ENCODE measurements around the gene SEC16A.
"Not testable (repeated sequence)": the region's sequence is repeated elsewhere in the genome, so short reads cannot be mapped to it uniquely, and the experiment has no call there.

The SEC16A gene

DNA sequence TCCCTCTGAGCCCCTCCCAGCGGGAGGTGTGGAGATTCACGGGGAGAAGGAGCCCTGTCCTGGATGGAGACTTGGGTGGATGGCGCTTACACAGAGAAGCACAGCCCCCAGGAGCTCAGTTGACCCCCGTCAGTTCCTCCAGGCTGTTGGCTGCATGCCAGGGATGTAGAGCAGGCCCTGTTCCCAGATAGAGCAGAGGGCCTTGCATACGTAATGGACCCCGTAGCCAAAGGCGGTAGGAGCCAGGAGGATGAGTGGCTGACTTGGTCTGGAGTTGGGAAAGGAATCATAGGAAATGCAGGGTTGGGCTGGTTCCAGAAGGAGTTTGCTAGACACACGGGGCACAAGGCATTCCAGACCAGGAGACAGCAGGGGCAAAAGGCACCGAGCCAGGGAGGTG lies 69.9 kb downstream of the SEC16A start:
- DNase-seq, result no peak

DNA sequence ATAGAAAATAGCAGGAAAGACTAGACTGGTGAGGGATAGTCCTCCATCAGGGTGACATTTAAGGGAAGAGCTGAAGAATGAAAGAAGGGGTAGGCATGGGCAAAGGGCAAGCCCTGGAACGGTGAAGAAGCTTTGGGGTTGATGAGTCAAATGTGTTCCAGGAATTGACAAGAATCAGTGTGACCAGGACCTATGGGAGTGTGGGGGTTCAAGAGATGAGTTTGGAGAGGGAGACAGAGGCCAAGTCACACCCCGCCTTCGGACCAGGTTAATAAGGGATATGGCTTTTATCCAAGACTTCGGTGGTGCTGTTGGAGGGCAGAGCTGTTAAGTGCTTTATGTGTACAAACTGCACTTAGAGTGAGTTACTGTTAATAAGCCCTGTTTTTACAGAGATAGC lies 71.5 kb downstream of the SEC16A start:
- no peak for DNase-seq

DNA sequence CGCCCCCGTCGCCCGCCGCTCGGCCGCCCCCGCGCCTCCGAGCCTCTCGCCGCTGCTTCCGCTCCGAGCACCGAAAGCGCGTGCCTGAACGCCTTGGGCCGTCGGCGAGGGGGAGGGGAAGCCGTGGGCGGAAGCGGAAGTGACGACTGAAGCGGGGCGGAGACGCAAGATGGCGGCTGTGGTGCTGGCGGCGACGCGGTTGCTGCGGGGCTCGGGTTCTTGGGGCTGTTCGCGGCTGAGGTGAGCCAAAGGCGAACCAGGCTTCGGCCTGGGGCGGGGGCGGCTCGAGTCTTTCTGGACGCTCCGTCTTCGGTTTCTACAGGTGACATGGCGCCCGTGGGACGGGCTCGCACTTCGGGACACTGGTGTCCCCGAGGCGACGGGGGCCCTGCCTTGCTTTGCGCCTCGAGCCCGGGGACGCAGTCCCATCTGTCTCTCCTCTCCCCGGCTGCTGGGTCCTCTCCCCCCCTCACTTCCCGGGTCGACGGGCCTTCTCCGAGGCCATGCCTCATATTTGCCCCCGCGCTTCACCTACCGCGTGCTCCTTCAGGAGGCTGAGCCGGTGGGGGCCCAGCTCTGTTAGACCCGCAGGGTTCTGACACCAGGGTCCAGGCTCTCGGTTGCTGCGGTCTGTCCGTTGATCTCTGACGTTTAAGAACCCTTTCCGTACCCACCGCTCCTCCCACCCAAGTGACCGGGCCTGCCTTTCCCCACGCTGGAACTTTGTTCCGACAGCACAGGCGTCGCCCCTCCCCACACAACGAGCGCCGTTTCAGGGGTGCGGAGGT lies 72.1 kb downstream of the SEC16A start, which contains the start of the genes ENTR1 and PMPCA:
Gene ENTR1 (minus strand): TSS at position 115 of the 788 bp plus-strand sequence. CDS start 217 bp downstream, outside the sequence.
Gene PMPCA (plus strand): TSS at position 159 of the 788 bp plus-strand sequence. CDS start 11 bp downstream, at position 170.
- DNase-seq, result peak; percentile 68

DNA sequence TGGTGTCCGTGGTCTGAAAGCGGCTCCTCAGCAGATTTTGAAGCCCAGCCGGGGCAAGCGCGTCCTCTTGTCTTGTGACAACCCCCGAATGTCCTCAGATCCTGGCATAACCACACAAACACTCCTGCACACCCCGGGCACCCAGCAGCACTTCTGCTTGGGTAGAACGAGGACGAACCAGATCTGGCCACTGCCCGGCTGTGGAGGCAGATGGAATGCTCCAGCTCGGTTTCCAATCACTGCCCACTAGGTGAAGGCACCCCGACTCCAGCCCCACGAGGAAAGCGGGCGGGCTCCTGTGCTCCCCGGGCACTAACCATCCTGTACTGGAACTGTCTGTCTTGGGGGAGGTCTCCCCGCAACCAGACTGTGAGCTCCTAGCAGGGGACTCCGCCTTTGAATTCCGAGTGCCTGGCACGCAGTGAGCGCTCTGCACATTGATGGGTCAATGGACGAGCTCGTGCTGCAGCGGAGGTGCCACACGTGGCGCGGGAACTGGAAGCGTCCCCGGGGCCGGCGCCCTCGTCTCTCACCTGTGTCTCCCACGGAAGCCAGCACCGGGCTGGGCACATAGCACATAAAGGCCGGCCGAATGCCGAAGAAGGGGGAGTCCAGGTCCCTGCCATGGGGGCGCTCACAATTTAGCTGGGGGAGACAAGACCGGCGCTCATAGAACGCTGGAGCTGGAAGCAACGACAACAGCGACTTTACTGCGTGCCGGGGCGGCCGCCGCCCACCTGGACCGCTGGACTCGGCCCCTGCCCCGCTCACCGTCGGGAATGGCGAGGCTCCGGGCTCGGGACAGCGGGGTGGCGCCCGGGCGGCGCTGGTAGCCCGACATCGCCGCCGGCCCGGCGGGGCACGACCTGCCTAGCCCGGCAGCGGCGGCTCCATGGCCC lies 73.0 kb downstream of the SEC16A start:
- DNase-seq, result peak; percentile 6 to 13

DNA sequence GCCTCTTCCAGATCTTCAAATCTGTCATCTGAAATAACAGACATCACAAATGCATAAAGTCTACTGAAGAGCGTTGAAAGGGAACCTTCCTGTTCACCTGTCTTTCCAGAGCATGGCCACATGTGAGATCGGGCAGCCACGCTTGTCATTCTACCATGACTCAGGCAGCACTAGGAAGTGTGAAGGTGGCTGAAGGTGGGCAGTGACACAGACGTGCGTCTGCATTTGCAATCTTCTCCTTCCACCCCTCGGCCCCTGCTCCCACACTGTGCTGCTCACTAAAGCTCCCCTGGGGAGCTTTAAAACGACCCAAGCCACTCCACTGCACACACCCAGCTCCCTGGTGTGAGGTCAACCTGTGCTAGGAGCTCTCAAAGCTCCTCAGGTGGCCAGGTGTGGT lies 74.9 kb downstream of the SEC16A start:
- DNase-seq, result no peak

DNA sequence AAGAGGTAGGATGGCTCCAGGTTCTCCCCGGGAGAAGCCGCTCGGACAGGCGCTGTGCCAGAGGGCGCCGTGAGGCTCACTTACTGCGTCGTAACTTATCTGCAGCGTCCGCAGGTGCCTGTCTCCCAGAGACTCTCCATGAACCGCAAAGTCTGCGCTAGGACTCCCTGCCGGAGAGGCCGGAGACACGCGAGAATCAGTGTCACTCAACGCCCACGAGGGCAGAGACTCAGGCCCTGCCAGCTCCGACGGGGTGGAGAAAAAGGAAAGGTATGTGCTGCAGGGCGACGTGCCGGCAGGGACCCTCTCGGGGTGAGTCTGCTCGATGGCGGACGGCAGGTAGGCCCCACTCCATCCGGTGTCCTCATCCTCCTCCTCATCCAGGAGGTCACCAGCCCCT lies 75.8 kb downstream of the SEC16A start:
- not testable (repeated sequence) for DNase-seq

DNA sequence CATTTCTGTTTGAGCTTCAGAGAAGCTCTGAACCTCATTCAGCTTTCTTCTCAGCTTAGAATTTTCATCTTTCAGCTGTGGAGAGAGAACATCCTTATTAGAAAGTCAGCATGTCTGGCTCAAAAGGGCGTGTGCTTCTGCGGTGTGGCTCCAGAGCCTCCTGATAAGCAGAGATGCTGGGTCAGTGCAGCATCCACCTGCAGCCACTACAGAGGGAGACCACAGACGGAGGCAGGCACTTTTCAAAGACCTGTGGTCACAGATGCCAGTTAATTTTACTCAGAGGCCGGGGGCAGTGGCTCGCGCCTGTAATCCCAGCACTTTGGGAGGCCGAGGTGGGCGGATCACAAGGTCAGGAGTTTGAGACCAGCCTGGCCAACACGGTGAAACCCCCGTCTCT lies 76.9 kb downstream of the SEC16A start:
- not testable (repeated sequence) for DNase-seq

DNA sequence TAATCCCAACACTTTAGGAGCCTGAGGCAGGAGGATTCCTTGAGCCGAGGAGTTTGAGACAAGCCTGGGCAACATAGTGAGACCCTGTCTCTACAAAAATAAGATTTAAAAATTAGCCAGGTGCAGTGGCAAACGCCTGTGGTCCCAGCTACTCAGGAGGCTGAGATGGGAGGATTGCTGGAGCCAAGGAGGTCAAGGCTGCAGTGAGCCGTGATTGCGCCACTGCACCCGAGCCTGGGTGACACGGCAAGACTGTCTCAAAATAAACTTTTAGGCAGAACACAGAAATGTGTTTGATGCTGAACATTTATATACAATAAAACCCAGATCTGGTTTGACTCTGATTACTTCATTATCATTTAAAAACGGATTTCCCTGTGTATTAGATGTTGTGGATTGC lies 77.4 kb downstream of the SEC16A start:
- DNase-seq, result no peak

DNA sequence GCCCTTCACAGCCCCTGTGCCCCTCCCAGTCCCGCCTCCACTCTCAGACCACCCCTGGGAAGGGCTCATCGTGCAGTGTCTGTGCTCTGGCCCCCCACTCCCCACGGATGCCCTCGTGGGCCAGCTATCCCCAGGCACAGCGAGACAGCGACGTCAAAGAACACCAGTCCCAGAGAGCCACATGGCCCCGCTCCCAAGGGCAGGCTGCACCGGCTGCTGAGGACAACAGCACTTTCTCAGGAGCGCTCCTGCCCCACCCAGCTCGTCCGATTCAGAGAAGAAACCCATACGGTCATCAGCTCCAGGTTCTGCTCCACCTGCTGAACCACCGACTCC lies 78.1 kb downstream of the SEC16A start:
- no peak for DNase-seq

DNA sequence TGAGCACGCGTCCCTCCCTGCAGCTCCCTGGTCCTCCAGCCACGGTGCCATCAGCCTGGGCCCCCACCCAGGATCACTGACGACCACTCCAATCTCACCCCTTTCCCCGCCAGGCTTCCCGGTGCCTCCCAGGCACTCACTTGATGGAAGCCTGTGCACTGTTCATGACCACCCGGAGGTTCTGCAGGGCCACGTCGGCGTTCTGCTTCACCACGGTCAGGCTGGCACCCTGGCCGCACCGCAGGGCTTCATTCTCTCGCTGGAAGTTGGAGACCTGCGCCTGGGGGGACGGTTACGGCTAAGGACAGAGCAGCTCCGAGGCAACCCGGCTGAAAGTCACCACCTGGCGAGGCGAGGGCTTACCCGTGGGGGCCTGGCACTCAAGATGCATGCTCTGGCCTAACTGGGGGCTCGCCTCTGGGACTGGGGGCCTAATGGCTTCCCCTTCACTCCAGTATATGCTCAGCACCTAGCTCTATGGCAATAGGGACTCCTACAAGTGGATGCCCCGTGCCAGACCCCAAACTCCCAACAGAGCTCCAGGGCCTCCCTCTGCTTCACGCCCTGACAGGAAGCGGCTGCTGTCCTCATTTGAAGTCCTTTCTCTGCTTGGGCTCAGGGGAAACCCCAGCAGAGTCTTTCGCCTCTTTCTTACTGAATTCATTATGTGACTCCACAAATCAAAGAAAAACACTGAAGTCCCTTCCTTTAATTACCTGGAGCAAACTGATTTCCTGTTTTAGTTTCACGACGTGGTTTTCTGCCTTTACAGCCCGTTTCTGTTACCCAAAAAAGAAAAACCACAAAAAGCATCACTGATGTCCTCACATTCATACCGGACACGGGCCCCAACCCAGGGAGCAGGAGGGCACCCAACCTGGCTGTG lies 78.7 kb downstream of the SEC16A start:
- DNase-seq, result no peak

DNA sequence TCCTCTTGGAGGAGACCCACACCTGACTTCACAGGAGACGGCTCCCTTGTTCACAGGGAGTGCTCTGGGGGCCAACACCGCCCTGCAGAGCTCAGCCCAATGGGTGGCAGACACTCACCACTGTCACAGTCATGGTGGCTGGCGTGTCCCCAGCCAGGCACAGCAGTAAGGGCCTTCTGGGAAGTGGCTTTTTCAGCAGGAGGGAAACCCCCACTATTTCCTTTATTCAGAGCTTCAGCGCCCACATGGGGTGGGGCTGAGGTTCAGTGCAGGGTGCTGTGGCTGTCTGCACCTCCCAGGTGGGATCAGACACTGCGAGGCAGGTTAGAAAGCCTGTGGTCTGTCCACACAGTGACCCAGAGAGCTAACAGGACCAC lies 79.3 kb downstream of the SEC16A start:
- no peak for DNase-seq

DNA sequence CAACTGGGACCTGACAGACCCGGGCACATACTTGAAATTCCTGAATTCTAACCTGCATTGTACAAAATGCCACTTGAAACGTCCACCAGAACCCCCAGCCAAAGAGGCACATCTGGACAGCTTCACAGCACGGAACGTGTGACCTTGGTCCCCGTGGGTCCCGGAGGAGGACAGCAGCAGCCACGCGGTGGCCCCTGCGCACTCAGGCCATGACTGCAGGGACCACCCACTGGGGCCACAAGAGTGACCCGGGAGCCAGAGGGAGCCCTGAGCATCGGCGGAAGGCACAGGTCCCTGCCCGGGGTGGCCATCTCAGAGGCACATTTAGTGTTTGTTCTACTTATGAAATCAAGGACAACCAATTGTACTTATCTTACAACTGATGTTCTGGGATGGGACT lies 80.8 kb downstream of the SEC16A start:
- DNase-seq, result no peak

DNA sequence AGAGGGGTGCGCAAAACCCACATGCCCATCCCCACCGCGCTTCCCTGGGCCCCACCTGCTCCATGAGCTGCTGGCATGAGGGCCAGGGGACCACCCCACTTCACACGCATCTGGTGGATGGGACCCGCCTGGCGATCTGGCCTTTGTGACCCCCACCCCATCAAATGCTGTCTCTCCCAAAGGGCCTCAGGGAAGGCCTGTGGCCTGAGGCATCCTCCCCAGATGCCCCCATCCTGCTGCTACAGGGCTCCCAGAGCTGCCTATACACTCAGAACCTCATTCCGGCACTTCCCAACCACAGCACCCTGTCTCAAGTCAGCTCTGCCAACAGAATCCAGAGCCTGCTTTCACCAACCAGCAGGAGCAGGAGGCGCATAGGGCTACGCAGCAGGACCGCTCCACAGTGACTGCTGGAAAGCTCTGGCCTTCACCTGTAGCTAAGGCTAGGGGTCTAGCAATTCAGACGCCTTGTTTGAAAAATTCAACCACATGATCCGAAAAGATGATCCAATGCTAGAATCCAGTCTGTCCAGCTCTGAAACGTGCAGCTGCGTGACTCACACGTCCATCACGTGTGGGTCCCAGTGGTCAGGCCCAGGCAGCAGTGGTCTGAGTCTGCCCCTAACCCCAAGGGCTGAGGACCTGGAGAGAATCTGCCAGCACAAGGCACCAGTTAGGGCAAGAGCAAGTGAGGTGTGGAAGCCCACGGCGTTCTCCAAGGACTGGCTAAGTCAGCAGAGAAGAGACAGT lies 81.5 kb downstream of the SEC16A start:
- DNase-seq, result no peak

DNA sequence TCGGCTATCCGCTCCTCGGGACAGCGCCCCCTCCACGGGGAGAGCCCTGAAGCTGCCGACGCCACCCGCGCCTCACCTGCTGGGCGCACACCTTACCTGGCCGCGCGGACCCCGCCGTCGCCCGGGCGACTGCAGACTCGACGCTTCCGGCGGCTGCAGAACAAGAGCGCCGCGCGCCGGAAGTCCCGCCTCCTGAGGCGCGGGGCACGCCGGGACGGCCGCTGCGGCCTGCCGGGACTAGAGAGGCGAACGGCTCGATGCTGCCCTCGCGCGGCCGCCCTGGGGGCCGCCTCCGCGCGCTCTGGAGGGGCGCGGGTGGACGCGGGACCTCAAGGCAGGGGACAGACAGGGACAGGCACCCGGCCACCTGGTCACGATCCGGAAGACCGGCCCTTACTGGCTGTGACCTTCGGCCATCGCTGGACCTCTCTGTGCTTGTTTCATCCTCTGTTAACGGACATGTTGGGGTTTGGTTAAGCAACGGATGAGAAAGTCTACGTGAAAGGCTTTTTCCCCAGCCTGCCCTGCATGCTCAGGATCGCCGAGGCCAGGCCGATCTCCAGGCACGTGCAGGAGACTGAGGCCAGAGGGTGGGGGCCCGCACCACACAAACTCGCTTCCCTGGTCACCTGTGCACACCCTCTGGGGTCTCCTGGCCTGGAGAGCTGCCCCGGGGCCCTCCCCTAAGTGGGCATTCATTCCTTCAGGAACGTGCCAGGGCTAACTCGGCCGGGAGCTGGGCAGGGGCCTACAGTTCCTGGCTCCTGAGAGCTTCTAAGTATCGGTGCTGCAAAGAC lies 82.6 kb downstream of the SEC16A start, which contains the start of gene SNAPC4:
Gene SNAPC4 (minus strand): TSS at position 133 of the 797 bp plus-strand sequence. CDS start 1,742 bp downstream, outside the sequence.
- peak; percentile 76 to 86 for DNase-seq

DNA sequence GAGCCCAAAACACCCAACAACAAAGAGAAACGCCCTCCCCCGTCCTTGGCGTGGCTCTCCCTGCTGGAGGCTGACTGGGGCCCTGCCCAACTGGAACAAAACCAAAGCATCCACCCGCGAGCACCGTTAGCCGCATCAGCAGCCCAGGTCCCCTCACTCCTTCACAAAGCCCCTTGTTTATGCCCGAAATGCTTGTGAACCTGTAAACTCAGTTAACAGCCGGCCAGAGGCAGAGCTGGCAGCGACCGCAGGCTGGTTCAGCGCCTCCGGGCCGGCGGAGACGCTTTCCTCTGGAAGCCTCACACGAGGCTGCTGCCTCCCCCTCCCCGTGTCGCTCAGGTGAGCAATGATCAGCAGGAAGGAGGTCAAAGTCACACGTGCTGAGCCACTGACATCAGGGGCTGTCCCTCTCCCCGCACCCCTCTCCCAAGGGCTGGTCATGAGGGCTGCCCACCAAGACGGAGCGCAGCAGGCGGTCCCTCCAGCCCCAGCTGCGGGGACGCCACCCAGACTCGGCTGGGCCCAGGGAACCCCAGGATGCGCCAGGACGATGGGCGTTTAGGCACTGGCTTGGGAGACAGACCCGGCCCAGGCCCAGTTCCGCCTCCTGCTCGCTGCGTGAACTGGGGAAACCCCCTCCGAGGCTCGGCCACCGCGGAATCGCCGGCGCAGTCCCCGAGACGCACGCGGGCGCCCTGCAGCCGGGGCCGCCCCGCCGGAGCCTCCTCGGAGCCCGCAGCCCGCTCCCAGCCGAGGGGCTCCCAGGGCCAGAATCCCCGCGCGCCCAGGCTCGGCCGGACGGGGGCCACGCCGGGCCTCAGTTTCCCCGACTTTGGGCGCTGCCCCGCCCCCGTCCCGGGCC lies 83.4 kb downstream of the SEC16A start:
- peak in 1 of 2 experiments; percentile 8 for DNase-seq

DNA sequence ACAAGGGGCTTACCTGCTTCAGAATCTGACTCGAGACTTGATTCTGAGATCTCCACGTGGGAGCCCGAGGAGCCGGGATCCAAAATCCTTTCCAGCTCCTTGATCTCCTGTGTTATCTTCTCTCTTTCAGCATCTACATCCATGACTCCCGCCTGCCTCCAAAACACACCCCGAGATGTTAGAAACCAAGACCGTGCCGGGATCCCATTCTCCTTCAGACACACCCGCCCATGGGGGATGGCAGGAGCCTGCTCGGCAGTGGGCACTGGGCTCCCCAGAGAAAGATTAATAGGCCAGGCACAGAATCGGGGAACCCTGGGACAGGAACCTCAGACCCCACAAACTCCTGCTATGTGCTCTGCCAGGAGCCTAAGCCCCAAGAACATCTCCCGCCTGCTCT lies 84.6 kb downstream of the SEC16A start:
- DNase-seq, result no peak

DNA sequence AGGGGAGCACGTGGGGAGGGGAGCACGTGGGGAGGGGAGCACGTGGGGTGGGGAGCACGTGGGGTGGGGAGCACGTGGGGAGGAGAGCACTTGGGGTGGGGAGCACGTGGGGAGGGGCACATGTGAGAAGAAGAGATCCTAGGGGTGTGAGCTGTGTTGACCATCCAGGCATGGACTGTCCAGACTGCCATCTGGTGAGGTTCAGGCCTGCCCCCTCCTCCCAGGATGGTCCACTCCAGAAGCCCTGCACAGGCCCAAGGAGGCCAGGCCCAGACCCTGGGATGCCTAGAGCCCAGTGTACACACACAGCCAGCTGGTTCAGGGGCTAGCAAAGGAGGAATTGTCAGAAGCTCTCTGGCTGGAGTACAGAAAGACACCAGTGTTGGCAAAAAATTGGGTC lies 85.2 kb downstream of the SEC16A start:
- DNase-seq, result no peak

DNA sequence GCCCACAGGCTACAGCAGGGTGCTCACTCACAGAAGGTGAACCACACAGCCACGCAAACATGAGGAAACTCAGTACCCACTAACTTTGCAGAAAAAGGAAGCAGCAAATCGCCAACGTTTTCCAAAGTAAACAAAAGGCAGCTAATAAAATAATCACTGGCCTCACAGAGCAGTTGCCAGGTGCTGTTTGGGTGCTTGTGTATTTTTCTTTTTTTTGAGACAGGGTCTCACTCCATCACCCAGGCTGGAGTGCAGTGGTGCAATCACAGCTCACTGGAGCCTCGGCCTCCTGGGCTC lies 86.7 kb downstream of the SEC16A start:
- no peak for DNase-seq

DNA sequence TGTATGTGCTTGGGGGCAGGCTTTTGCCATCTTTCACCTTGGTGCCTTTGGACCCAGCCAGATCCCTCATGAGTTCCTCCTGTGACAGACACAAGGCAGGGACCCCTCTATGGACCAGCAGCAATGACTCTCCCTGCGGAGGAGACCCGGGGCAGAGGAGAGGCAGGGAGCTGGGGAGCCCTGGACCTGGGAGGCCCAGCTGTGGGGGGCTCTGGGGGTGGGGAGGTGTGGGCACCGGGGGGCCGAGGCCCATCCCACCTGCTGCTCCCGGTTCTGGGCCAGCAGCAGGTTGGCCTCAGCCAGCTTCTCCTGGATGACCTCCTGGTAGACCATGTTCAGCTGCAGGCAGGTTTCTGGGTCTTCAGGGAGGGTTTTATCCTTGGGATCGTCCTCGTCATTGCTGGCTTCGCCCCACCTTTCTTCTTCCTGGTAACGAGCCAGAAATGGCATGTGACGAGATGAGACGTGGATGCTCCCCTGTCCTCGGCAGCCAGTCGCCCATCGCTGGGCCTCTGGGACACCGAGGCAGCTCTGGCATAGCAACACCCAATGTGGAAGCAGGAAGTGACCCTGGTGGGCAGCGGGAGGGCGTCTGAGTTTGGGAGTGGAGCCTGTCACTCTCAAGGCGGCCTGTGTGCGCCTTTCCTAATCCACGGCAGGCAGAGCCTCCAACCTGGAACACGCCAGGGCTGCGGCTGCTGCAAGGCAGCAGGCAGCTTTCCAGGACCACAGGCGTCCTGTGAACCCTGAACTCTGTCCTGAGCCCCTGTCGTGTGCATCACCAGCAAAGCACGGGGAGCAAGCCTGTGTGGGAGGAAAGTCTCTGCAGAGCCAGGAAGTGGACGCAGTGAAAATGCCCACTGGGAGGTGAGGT lies 87.3 kb downstream of the SEC16A start:
- DNase-seq, result no peak

DNA sequence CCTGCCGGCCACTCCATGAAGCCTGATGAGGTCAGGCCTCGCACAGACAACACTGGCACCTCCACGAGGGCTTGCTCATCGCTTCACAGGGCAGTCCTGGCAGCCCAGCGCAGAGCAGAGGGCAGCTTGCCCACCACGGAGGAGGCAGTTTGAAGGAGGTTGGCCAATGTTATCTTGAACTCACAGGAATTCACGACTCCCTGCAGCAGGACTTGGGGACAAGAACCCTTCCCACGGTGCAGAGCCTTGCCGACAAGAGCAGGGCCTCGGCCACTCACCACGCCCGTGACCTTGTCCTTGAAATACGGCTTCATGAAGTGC lies 87.9 kb downstream of the SEC16A start:
- no peak for DNase-seq
